Esophagus squamous epithelium (tissue), 4 donors: Measurements from ENCODE around the gene VSTM2L.

Experiments
- POLR2A ChIP-seq, 4 donors: fragments of 450-650 bp; IDR thresholded peaks; one replicate each; pipeline ENCODE4 v1.6.1; 2017; ENCODE audit warnings: antibody characterized with exemption in 4 of 4, mild to moderate bottlenecking in 4 of 4, moderate library complexity in 3 of 4
- TF ChIP-seq, protein P1 (sequence below), 6 experiments: fragments of 450-650 bp in 4 of 6; fragments of 200-600 bp in 2 of 6; sonication (generic) in 2 of 6; IDR thresholded peaks; one replicate each; pipeline ENCODE4 v1.5.1; 2016 to 2019; ENCODE audit warnings: antibody characterized with exemption in 6 of 6, mild to moderate bottlenecking in 4 of 6, moderate library complexity in 4 of 6

DNA sequence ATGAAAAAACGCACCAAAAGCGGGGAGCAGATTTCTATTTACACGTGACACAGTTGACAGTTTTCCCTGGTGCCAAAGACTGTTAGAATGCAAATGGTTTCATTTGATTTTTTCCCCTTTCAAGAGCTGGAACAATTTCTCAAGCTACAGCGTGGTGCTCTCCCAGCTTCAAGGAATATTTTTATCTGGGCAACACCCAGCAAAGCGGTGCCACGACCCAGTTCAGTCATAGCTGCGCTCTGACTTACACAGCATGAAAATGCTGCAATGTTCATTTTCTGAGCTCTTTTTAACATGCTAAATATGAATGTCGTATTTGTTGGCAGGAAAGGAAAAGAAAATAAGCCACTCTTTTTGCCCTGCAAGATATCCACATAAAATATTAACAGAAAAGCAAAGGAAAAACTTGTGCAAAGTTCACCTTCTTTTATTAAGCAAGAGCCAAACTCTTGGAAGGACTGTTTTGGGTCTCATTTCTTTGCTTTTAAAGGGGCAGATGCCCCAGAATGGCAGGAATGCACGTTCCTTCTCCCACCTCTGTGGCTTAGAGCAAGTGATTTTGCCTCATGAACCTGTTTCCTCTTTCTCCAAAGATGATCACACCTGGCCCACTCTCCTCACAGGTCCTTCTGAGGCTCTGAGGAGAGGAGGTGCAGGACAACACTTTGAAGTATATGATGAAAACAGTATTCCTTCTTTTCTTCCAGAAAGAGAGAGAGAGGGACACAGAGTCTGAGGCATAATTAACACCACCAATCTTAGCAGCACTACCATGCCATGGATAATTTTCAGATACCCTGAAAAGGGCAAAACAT, 83.3 kb downstream of the VSTM2L start:
- TF ChIP-seq, protein P1, sequence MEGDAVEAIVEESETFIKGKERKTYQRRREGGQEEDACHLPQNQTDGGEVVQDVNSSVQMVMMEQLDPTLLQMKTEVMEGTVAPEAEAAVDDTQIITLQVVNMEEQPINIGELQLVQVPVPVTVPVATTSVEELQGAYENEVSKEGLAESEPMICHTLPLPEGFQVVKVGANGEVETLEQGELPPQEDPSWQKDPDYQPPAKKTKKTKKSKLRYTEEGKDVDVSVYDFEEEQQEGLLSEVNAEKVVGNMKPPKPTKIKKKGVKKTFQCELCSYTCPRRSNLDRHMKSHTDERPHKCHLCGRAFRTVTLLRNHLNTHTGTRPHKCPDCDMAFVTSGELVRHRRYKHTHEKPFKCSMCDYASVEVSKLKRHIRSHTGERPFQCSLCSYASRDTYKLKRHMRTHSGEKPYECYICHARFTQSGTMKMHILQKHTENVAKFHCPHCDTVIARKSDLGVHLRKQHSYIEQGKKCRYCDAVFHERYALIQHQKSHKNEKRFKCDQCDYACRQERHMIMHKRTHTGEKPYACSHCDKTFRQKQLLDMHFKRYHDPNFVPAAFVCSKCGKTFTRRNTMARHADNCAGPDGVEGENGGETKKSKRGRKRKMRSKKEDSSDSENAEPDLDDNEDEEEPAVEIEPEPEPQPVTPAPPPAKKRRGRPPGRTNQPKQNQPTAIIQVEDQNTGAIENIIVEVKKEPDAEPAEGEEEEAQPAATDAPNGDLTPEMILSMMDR (IDR thresholded peaks at IDR 0.05): no peak
- no peak for TF ChIP-seq POLR2A (IDR thresholded peaks at IDR 0.05)
